GM10248 (cell line): Measurements from ENCODE around the gene EME1.

Experiments used
- CTCF ChIA-PET: fragments of 300-600 bp; sonication (Branson Sonifier 250); formaldehyde crosslinking; extraction: SDS; loops from one replicate; lab custom pipeline; 2021; ENCODE audit warnings: antibody characterized with exemption; lab: Yijun Ruan, JAX
- POLR2A ChIA-PET: fragments of 350-650 bp; sonication (Branson Sonifier 250); formaldehyde crosslinking; extraction: SDS; loops from one replicate; lab custom pipeline; 2020; ENCODE audit warnings: antibody characterized with exemption; lab: Yijun Ruan, JAX
- DNase-seq: peaks from one replicate; pipeline ENCODE4 v3.0.0; 2012; ENCODE audit errors: extremely low spot score
- TF ChIP-seq, protein P1 (sequence below): IDR thresholded peaks from 2 replicates; pipeline ENCODE4 v1.5.1; 2012; ENCODE audit warnings: mild to moderate bottlenecking, low read depth; ENCODE audit errors: extremely low read depth, missing control alignments, control extremely low read depth

Gene EME1

DNA sequence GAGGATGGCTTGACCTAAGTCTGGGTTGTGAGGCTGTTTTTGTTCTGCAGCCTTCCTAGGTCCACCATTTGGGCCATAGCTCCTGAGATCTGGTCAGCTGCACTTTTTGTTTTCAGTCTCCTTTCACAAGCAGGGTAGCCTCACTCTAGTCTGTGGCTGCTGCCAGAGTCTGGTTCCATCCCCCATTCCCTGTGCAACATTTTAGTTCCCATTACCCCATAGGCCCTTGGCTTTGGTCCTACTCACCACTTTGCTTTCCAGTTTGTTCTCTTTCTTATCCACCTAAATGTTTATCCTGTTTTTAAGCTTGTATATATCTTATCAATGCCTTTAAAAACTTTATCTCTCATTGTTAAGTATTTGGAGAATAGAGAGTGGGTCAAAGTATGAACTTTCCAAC is 33.6 kb upstream of the EME1 start:
- ChIA-PET CTCF (interaction anchor here (0.6 to 1.2 kb wide), 2 partner anchors 170 to 597 kb away, joined by 3 to 4 read pairs; no protein-coding TSS in a partner anchor), POLR2A (no interaction called here)
- DNase-seq = no peak
- TF ChIP-seq, protein P1, sequence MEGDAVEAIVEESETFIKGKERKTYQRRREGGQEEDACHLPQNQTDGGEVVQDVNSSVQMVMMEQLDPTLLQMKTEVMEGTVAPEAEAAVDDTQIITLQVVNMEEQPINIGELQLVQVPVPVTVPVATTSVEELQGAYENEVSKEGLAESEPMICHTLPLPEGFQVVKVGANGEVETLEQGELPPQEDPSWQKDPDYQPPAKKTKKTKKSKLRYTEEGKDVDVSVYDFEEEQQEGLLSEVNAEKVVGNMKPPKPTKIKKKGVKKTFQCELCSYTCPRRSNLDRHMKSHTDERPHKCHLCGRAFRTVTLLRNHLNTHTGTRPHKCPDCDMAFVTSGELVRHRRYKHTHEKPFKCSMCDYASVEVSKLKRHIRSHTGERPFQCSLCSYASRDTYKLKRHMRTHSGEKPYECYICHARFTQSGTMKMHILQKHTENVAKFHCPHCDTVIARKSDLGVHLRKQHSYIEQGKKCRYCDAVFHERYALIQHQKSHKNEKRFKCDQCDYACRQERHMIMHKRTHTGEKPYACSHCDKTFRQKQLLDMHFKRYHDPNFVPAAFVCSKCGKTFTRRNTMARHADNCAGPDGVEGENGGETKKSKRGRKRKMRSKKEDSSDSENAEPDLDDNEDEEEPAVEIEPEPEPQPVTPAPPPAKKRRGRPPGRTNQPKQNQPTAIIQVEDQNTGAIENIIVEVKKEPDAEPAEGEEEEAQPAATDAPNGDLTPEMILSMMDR = no peak

DNA sequence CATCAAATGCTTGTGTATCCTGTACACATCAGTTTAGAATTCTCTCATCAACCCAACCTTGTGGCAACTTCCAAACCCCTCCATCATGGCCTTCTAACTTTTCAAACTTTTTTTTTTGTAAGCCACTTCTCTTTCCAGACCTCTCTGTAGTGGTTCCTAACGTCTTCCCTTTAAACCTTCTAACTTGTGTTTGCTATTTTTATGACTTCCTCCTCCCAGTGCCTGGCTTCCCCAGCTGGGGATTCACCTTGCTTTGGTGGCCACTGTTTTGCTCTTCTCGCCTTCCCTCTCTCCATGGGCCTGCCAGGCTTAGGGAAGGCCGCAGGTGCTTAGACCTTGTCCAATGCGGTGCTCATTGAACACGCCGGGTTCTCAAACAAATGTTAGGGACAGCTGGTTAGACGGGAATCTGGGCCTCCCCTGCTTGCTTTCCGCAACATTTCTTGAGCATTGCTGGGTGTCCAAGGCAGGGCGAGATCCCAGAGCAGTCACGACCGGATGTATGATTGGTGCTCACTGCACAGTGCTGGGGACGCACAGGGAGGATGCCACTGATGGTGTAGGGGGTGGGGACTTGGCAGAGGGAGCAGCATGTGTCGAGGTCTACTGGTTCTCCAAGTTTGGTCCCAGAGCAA is 28.2 kb upstream of the EME1 start:
- ChIA-PET CTCF (interaction anchor here (0.6 to 5.5 kb wide), 6 partner anchors 15 to 144 kb away, joined by 3 to 42 read pairs (median 4); no protein-coding TSS in a partner anchor), POLR2A (no interaction called here)
- TF ChIP-seq, protein P1 = no peak
- DNase-seq = no peak

DNA sequence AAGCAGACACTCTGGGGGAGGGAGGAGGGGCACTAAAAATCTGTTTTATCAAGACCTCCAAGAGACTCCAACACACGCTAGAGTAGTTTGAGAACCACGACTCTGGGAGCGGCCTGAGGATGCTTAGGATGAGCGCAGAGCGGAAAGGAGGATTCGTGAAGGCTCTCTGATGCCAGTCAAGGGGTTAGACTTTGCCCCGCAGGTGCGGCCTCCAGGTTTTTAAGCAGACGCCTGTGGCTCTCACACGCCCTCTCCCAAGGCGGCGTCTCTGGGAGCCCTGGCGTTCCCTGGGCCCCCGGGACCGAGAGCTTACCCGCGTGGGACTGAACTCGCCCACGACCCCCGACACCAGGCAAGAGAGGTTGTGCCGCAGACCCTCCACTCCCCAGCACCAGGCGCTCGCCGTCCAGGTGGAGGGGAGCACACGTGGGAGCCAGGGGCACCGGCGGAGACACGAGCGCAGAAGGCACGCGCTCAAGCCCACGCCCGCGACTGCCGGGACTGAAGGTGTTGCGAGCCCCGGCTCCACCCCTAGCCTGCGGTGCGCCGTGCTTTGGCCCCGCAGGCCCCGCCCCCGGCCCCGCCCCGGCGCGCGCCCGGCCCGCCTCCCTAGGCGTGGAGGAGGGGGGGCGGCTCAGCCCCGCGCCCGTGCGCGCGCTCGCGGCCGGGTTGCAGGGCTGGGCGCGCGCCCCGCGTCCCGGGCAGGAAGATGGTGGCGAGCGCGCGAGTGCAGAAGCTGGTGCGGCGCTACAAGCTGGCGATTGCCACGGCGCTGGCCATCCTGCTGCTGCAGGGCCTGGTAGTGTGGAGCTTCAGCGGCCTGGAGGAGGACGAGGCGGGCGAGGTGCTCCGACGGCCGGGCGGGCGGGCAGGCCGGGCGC is 27.4 kb upstream of the EME1 start, which contains the start of gene XYLT2:
TSS of gene XYLT2 (plus strand) at position 695 of the 881 bp plus-strand sequence. CDS start at position 710, 15 bp downstream.
- peak; percentile 99 for DNase-seq
- TF ChIP-seq, protein P1 = no peak
- CTCF ChIA-PET = interaction anchor here (0.9 to 5.5 kb wide), 8 partner anchors 11 to 176 kb away, joined by 3 to 42 read pairs (median 4); partner anchors contain the start of gene LRRC59
- POLR2A ChIA-PET = no interaction called here

DNA sequence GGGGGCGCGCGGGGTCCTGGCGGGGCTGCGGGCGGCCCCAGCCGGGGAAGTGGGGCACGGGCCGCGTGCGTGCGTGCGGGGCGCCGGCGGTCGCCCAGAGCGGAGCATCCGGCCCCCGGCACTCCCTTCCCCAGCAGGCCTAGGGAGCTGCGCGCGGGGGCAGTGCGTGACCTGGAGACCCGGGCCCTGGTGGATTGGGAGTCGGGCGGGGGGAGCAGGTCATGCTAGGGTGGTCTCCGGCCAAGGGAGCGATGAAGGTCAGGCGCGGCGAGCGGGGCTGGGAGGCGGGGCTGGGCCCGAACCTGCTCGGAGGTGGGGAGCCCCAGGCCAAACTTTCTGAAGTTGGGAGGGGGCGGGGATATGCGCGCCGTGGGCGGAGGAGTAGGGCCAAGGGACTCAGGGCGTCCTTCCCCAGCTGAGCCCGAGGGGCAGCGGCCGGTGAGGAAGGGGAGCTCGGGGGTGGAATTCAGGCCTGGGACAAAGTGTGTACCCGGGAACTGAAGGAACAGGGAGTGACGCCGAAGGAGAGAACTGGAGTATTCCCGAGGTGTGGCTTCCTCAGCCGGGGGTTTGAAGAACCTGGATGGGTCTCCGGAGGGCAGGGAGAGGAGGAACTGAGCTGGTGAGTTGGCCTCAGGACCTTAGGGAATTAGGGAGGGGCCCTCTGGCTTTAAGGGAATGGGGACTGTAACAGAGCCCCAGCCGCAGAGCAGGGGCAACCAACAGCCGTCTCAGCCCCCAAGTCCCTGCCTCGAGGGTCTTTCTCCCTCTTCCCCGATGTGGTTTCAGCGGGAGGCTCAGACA is 26.5 kb upstream of the EME1 start:
- TF ChIP-seq, protein P1 = no peak
- DNase-seq = peak; percentile 68
- ChIA-PET CTCF (interaction anchor here (0.9 to 5.5 kb wide), 8 partner anchors 12 to 177 kb away, joined by 3 to 42 read pairs (median 4); partner anchors contain the start of gene LRRC59), POLR2A (interaction anchor here (0.6 kb wide), 1 partner anchor 25 kb away, joined by 6 read pairs; no protein-coding TSS in a partner anchor)

DNA sequence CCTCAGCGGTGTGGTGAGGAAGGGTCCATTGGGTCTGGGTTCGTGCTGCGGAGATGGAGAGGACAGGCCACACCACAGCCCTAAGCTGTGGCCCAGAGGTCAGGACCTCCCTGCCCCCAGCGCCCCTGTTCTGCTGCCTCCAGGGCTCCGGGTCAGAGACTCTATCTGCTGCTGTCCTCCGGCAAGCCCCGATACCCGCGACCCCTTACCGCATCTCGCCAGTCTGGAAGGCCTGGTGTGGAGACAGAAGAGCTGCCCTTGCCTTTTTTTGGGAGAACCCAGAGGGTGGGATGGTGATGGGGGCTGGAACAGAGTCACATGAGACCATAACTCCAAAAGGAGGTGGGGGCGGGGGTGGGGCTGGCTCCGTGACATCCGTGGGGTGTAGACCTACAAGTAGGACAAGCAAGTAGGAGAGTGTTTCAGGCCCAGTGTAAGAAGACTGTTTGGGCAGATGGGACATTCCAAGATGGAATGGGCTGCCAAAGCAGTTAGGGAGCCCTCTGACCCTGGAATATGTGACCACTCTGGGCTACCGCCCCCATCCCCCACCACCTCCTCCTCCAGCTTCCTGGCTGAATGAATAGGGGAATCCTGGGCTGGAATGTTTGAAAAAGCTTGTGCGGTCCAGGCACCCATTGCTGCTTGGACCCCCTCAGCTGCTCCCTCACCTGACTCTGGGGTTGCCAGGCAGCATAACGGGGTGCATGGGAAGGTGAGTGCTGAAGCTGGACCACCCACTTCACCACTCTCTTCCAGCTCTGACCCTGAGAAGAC is 25.7 kb upstream of the EME1 start:
- TF ChIP-seq, protein P1 = no peak
- CTCF ChIA-PET = interaction anchor here (0.6 to 5.5 kb wide), 8 partner anchors 12 to 178 kb away, joined by 3 to 42 read pairs (median 4); partner anchors contain the start of gene LRRC59
- POLR2A ChIA-PET = interaction anchor here (0.6 kb wide), 1 partner anchor 24 kb away, joined by 6 read pairs; no protein-coding TSS in a partner anchor
- no peak for DNase-seq
